Activated naive CD4-positive, alpha-beta T cell treated with anti-CD3 and anti-CD28 coated beads for 36 hours (primary cell): ENCODE measurements around the gene CKMT1A. TPM values are rescaled to one million over a fixed set of nuclear protein-coding genes. Genes with fewer than 3 reads are reported as not detected.
"Not testable (repeated sequence)": the region's sequence is repeated elsewhere in the genome, so short reads cannot be mapped to it uniquely, and the experiment has no call there.

Experiments
- CTCF ChIA-PET: fragments of 350-600 bp; sonication (Branson Sonifier 250); formaldehyde crosslinking; loops from one replicate; lab custom pipeline; 2021; ENCODE audit warnings: antibody characterized with exemption; lab: Charles Lee
- DNase-seq: peaks from one replicate; pipeline ENCODE4 v3.0.0-alpha.2; 2020
- H3K27ac Mint-ChIP-seq: one replicate; pipeline ENCODE4 v1.8.0; 2021; ENCODE audit warnings: mild to moderate bottlenecking, mixed read lengths
- H3K27me3 Mint-ChIP-seq: one replicate; pipeline ENCODE4 v1.8.0; 2021; ENCODE audit warnings: low read depth, mixed read lengths
- H3K36me3 Mint-ChIP-seq: one replicate; pipeline ENCODE4 v1.8.0; 2021; ENCODE audit warnings: low read depth, mixed read lengths
- H3K4me1 Mint-ChIP-seq: one replicate; pipeline ENCODE4 v1.8.0; 2021; ENCODE audit warnings: low read depth, mixed read lengths
- H3K4me3 Mint-ChIP-seq: one replicate; pipeline ENCODE4 v1.8.0; 2021; ENCODE audit warnings: mild to moderate bottlenecking, moderate library complexity, mixed read lengths
- H3K9me3 Mint-ChIP-seq: one replicate; pipeline ENCODE4 v1.8.0; 2021; ENCODE audit warnings: mixed read lengths
- intact Hi-C: fragments of 100-400 bp; cut with micrococcal nuclease; formaldehyde crosslinking; loops from one replicate; pipeline ENCODE4 v1.15.1; 2023
- total RNA-seq, 2 experiments: library from RNA; stranded (reverse); gene quantifications; one replicate each; pipeline ENCODE4 v1.2.3, GENCODE V29; 2021

CKMT1A gene
- under 1 TPM; 0.35 to 0.41 TPM for total RNA-seq

DNA sequence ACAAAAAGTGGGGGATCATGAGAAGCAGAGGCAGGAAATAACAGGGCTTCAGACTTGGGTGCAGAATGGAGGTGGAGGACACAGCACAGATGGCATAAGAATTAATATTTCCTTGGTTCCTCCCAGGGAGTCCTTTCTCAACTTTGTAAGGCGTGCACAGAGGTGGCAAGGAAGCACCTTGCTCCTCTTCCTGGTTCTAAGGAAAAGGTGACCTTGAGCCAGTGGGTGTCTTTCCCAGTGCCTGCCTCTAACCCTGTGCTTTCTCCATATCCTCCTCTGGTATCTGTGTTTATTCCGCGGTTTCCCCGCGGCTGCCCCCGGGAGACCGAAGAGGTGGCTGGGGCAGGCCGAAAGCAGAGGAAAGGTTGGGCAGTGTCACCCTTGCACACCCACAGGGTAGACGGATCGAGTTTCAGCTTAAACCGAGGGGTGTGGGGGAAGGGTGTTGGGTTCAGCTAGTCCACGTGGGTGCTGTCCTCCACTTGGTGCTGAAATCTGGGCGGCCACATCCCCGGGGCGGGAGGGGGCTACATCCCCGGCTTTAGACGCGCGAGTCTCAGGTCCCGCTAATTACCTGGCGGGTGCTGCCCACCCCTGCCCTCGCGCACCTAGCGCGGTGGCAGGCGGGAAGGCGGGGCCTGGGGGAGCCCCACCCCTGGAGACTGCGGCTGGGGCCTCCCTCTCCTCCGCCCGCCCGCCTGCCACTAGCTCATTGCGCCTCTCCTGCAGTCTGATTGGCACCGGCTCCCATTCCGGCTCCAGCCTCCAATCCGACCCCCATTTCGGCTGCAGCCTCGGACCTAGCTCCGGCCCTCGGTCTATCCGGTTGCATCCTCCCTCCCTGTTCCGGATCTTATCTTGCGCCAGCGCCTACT is at the start of gene CKMT1A:
TSS of gene CKMT1A (plus strand) at position 712 of the 875 bp plus-strand sequence. CDS start 192 bp downstream, outside the sequence.
- H3K9me3 Mint-ChIP-seq, CTCF ChIA-PET, H3K4me3 Mint-ChIP-seq, H3K36me3 Mint-ChIP-seq, H3K4me1 Mint-ChIP-seq, H3K27ac Mint-ChIP-seq, H3K27me3 Mint-ChIP-seq, intact Hi-C loops, DNase-seq: not testable (repeated sequence)

DNA sequence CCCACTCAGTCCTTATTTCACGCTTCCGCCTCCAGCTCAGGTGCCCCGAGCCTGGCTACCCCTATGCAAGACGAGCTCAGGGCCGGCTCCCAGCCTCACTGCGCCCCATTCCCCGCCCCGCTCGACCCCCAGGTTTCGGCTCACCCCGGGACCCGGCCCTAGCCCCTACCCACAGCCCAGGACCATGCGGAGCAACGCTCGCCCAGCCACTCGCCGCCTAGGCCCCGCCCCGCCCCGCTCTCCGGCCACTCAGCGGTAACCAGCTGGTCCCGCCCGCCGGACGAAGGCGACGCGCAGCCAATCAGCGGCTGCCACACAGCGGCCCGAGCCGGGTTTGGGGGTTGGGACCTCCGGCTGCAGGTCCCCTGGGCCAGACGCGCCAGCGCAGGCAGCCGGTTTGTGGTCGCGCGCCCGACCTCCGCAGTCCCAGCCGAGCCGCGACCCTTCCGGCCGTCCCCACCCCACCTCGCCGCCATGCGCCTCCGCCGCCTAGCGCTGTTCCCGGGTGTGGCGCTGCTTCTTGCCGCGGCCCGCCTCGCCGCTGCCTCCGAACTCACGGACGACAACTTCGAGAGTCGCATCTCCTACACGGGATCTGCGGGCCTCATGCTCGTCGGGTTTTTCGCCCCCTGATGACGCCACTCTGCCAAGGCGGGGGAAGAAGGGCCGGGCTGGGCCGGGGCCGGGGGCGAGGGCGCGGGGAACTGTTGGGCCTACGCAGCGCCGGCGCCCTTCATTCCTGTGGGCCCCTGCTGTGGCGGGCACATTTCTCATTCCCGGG is 44.8 kb upstream of the CKMT1A start, which contains the start of gene CATSPER2:
TSS of gene CATSPER2 (minus strand) at position 196 of the 781 bp plus-strand sequence. CDS start 783 bp downstream, outside the sequence.
- Mint-ChIP-seq H3K27me3 (no peaks in the 10 kb centered on the region), H3K27ac (no peak within 1 kb of the TSS), H3K9me3 (no peaks in the 10 kb centered on the region), H3K36me3 (peaks cover 20% of the 10 kb centered on the region), H3K4me1 (no peaks in the 10 kb centered on the region), H3K4me3 (no peak within 1 kb of the TSS)
- CTCF ChIA-PET, result no interaction called here
- intact Hi-C loops, result no loop called here
- DNase-seq, result no peak

DNA sequence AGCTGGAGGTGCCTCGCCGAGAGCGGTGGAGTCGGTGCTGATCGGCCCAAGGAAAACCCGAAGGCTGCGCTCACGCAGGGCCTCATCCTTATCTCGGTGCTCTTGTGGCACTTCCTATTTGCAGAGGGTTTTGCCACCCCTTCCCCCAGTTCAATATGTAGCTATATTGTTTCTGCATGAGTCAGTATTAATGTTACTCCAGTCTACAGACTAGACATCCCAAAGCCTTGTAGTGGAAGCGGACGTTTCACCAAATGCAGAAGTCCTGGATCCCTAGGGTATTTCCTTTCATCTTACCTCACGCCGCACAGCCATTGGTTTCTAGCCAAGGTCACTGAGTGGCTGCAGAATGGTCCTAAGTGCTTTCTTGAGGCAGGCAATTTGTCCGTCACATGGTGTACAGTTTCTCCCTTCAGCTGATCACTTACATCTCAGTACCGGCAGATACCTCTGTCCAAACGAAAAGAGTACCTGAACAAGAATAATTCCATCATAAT is 44.2 kb upstream of the CKMT1A start:
- DNase-seq, H3K27ac Mint-ChIP-seq, intact Hi-C loops, H3K4me1 Mint-ChIP-seq, CTCF ChIA-PET, H3K27me3 Mint-ChIP-seq, H3K4me3 Mint-ChIP-seq, H3K9me3 Mint-ChIP-seq: not testable (repeated sequence)
- peaks cover 21% of the 10 kb centered on the region for H3K36me3 Mint-ChIP-seq

DNA sequence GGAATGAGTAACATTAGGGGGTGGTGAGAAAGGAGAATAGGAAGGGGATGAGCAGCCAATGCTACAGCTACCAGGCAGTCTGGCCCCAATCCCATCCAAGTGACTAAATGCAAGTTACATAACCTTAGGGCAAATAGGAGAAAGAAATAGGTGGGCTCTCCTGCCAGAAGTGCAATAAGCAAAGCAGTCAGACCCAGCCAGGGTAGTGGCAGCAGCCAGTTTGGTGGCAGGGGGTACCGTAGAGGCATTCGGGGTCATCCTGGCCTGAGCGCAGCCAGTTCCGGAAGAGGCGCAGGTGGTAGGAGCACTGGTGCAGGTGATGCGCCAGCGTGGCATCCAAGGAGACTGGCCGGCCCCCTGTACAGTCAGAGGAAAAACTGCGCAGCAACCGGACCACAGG is 33.9 kb upstream of the CKMT1A start:
- H3K36me3 Mint-ChIP-seq, H3K4me1 Mint-ChIP-seq, intact Hi-C loops, H3K27me3 Mint-ChIP-seq, DNase-seq, CTCF ChIA-PET, H3K9me3 Mint-ChIP-seq, H3K4me3 Mint-ChIP-seq, H3K27ac Mint-ChIP-seq: not testable (repeated sequence)

DNA sequence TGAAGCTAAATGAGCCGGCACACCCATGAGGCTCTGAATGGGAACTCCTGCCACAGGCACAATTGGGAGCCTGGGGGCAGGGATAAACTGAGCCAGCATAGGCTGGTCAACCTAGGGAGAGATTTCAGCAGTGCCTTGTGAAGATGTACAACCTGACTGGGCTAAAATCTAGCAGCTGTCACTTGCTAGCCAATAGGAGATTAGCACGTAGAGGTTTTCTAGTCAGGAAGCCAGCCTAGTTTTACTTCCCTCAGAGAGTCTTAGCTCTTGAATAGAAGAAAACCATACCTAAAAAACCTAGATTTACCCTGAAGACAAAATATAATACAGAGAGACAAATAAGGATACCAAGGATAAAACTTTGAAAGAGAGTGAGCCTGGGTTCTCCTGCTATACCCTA is 31.4 kb upstream of the CKMT1A start:
- H3K9me3 Mint-ChIP-seq, DNase-seq, CTCF ChIA-PET, H3K36me3 Mint-ChIP-seq, intact Hi-C loops, H3K4me1 Mint-ChIP-seq, H3K27ac Mint-ChIP-seq, H3K27me3 Mint-ChIP-seq, H3K4me3 Mint-ChIP-seq: not testable (repeated sequence)

DNA sequence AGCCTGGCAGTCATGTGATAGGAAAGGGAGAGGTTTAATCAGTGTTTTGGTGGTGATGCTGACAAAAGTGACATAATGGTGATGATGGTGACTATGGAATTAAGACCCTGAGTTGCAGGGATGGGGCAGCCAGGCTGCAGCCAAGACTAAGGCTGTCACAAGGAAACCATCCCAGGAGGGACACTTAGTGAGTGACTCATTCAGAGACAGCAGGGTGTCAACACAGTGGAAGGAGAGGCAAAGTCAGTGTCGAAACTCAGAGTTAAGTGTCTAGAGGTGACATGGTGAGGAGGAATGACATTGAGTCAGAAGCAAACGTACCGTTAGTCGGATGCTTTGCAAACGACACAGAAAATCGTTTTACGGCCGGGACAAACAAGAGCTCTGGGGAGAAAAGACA is 30.3 kb upstream of the CKMT1A start:
- H3K36me3 Mint-ChIP-seq, H3K4me3 Mint-ChIP-seq, H3K4me1 Mint-ChIP-seq, intact Hi-C loops, H3K27me3 Mint-ChIP-seq, DNase-seq, CTCF ChIA-PET, H3K27ac Mint-ChIP-seq, H3K9me3 Mint-ChIP-seq: not testable (repeated sequence)

DNA sequence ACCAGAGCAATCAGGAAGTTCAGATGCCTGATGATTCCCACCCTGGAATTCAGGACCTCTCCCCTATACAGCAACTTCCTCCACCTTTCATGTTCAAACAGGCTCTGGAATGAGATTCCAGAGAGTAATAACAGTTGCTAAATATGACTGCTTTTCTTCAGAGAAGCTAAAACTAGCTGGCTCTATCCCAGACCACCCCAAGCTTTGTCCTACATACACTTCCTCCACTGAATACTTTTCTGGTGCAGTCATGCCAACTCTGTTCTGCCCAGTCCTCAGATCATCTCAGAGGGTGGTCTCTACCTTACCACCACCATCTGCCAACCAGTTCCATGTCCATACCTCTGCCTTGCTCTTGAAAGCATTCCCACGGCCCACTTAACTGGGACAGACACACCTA is 27.5 kb upstream of the CKMT1A start:
- H3K27me3 Mint-ChIP-seq, H3K36me3 Mint-ChIP-seq, DNase-seq, intact Hi-C loops, H3K4me1 Mint-ChIP-seq, H3K9me3 Mint-ChIP-seq, H3K4me3 Mint-ChIP-seq, H3K27ac Mint-ChIP-seq, CTCF ChIA-PET: not testable (repeated sequence)

DNA sequence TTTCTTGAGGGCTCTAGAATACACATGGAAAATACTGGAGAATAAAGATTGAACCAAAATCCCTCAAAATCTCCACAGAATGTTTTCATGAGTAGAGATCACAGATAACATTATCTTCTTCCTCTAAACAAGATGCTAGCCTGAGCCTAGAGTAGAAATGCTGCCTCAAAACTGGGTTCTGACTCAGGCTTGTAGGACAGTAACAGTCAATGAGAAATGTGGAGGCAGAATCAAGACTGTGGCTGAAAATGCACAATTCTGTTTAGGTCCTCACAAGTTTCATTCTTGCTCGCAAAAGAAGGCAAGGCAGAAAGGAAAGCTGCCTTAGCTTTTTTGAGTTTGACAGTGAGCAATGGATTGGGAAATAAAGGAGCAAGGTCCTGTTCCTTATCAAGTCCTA is 19.5 kb upstream of the CKMT1A start:
- H3K27me3 Mint-ChIP-seq, H3K9me3 Mint-ChIP-seq, H3K4me1 Mint-ChIP-seq, DNase-seq, intact Hi-C loops, H3K36me3 Mint-ChIP-seq, CTCF ChIA-PET, H3K4me3 Mint-ChIP-seq, H3K27ac Mint-ChIP-seq: not testable (repeated sequence)

DNA sequence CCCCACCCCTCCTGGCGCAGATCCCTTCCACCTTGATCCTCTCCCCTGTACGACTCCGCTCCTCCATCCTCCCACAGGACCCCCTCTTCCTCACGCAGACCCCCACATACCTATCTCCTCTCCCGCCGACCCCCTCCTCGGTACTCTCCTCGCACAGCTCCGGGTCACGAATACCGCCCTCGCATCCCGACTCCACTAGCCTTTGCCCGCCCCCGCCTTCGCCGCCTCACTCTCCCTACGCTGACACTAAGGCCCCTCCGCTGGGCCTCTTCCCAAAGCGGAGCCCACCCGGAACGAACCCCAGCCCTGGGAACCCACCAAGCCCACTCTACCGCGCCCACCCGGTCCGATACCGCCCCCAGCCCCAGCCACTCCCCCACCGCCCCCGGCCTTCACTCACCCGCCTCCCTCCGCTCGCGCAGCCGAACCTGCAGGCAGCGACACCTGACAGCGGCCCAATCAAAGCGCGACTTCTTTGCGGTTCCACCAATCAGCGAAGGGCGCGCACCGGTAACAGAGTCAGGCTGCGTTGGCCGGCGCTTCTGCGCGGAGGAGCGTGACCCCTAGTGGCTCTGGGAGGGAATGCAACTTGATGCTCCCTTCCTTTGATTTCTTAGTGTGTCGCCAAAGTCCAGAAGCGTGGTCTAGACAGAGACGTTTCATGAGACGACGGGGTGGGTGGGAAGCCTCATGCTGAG is 3.9 kb upstream of the CKMT1A start:
- intact Hi-C loops, H3K27ac Mint-ChIP-seq, H3K36me3 Mint-ChIP-seq, CTCF ChIA-PET, H3K9me3 Mint-ChIP-seq, H3K4me1 Mint-ChIP-seq, DNase-seq, H3K27me3 Mint-ChIP-seq, H3K4me3 Mint-ChIP-seq: not testable (repeated sequence)

DNA sequence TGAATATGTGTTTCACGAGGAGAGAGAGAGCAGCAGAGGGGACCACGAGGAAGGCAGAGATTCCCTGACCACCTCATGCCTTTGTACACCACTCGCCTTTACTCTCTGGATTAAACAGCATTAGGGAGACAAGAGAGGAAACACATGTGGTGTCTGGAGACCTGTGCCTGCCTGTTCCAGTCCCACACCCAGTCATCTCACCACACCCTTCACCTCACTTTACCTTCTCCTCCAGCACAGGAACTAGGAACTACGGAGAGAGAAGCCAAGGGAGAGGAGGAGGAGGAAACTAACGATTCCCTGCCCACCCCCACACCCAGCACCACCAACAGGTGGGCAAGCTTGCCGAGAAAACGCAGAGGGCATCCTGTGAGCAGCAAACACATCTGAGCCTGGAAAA is 980 bp upstream of the CKMT1A start:
- DNase-seq, H3K36me3 Mint-ChIP-seq, CTCF ChIA-PET, H3K27ac Mint-ChIP-seq, intact Hi-C loops, H3K4me3 Mint-ChIP-seq, H3K9me3 Mint-ChIP-seq, H3K27me3 Mint-ChIP-seq, H3K4me1 Mint-ChIP-seq: not testable (repeated sequence)

DNA sequence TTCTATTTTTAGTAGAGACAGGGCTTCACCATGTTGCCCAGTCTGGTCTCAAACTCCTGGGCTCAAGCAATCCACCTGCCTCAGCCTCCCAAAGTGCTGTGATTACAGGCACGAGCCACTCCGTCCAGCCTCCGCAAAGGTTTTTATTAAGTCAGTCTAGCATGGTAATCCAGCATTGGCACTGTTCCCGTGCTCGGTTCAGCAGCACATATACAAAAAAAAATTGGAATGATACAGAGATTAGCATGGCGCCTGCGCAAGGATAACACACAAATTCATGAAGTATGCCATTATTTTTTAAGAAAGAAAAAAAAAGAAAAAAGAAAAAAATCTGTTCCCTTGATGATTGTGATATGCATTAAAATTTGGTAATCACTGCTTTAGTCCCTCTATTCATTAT is 8.5 kb downstream of the CKMT1A start:
- CTCF ChIA-PET, result no interaction called here
- H3K27me3 Mint-ChIP-seq, result no peaks in the 10 kb centered on the region
- H3K4me3 Mint-ChIP-seq, result no peak overlapping the region
- no peaks in the 10 kb centered on the region for H3K36me3 Mint-ChIP-seq
- H3K27ac Mint-ChIP-seq, result no peak overlapping the region
- no peaks in the 10 kb centered on the region for H3K9me3 Mint-ChIP-seq
- DNase-seq, result no peak
- H3K4me1 Mint-ChIP-seq, result no peaks in the 10 kb centered on the region
- intact Hi-C loops, result no loop called here

DNA sequence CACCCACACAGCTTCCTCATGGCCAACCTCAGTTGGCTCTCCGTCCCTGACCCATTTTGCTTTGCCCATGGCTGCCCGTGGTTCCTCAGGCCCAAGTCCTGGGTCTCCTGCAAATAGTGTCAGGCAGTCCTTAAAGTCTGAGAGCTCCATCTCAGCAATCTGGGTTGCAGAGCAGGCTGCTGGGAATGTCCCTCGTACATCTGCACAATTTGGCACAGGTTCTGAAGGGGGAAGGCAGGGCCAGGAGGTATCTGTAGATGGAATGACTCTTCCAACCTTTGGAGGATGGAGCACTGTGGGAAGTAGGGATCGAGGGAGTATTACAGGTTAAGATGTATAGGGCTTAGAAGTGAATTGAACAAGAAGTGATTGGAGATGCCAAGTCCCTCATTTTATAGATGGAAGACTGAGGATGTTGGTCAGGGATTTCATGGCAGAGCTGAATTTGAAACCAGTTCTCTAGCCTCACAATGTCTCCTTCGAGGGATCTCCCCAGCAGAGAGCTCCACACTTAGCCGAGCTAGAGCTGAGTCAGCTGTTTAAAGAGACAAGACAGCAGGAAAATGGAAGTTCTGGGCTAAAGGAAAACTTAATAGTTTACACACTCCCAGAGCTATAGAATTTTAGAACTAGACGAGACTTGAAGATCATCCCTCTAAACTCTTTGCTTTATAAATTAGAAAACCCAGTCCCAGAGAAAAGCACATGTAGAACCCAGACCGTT is 9.2 kb downstream of the CKMT1A start:
- Mint-ChIP-seq H3K4me1 (no peaks in the 10 kb centered on the region), H3K36me3 (no peaks in the 10 kb centered on the region)
- intact Hi-C loops, result no loop called here

More for the DNA sequence above, 9.2 kb downstream of the CKMT1A start:
- H3K9me3 Mint-ChIP-seq, result no peaks in the 10 kb centered on the region
- H3K4me3 Mint-ChIP-seq, result no peak overlapping the region
- no peaks in the 10 kb centered on the region for H3K27me3 Mint-ChIP-seq
- no peak for DNase-seq
- CTCF ChIA-PET, result no interaction called here
- H3K27ac Mint-ChIP-seq, result no peak overlapping the region
